Smooth muscle cell (in vitro differentiated cells): Measurements from ENCODE around the gene IRF2BP1. TPM values are rescaled to one million over a fixed set of nuclear protein-coding genes. Genes with fewer than 3 reads are reported as not detected.

ENCODE experiments used
- DNase-seq: peaks from one replicate; lab custom pipeline; 2025; ENCODE audit not compliant: unreplicated experiment; lab: John Stamatoyannopoulos, UW
- H2AFZ ChIP-seq: fragments of 200-600 bp; sonication (generic); 2 replicates; pipeline ENCODE4 v1.6.0; 2016; ENCODE audit warnings: antibody characterized with exemption, low read depth, mild to moderate bottlenecking
- H3F3A ChIP-seq: fragments of 200-600 bp; sonication (generic); 2 replicates; pipeline ENCODE4 v1.6.0; 2017; ENCODE audit warnings: antibody characterized with exemption, low read depth
- H3K27ac ChIP-seq: fragments of 200-600 bp; sonication (generic); 2 replicates; pipeline ENCODE4 v1.5.1; 2016; ENCODE audit warnings: low read depth, mild to moderate bottlenecking
- H3K27me3 ChIP-seq: fragments of 200-600 bp; sonication (generic); 2 replicates; pipeline ENCODE4 v1.6.1; 2016; ENCODE audit warnings: low read depth, mild to moderate bottlenecking
- H3K36me3 ChIP-seq: fragments of 200-600 bp; sonication (generic); 2 replicates; pipeline ENCODE4 v1.5.1; 2016; ENCODE audit warnings: low read depth
- H3K4me1 ChIP-seq: fragments of 200-600 bp; sonication (generic); 2 replicates; pipeline ENCODE4 v1.5.1; 2016; ENCODE audit warnings: low read depth
- H3K4me2 ChIP-seq: fragments of 200-600 bp; sonication (generic); 2 replicates; pipeline ENCODE4 v1.6.0; 2016; ENCODE audit warnings: mild to moderate bottlenecking
- H3K4me3 ChIP-seq: fragments of 200-600 bp; sonication (generic); 2 replicates; pipeline ENCODE4 v1.5.1; 2016; ENCODE audit warnings: mild to moderate bottlenecking
- H3K79me2 ChIP-seq: fragments of 200-600 bp; sonication (generic); 2 replicates; pipeline ENCODE4 v1.6.0; 2016; ENCODE audit warnings: low read depth, mild to moderate bottlenecking
- H3K9ac ChIP-seq: fragments of 200-600 bp; sonication (generic); 2 replicates; pipeline ENCODE4 v1.6.0; 2016; ENCODE audit warnings: low read depth
- H3K9me3 ChIP-seq: fragments of 200-600 bp; sonication (generic); replicated peaks from 2 replicates; pipeline ENCODE4 v1.5.1; 2016; ENCODE audit warnings: low read depth
- H4K20me1 ChIP-seq: fragments of 200-600 bp; sonication (generic); 2 replicates; pipeline ENCODE4 v1.6.0; 2016; ENCODE audit warnings: low read depth
- WGBS: methylation state at CpG from one replicate; pipeline ENCODE4 v1.1.7; 2016; ENCODE audit warnings: low lambda C conversion rate; 5-methylcytosine and 5-hydroxymethylcytosine counted together
- polyA plus RNA-seq: library from polyadenylated mRNA; unstranded; fragments of >200 nt; fragmentation: Nextera tagmentation; extraction: Ambion mirVana; gene quantifications from 2 replicates; pipeline ENCODE4 v1.2.1, GENCODE V29; 2016
- total RNA-seq: library from RNA; depleted of rRNA; stranded (reverse); fragments of >200 nt; gene quantifications from 2 replicates; pipeline ENCODE4 v1.2.3, GENCODE V29; 2014
- TF ChIP-seq, protein P1 (sequence below): fragments of 200-600 bp; sonication (generic); IDR thresholded peaks from 2 replicates; pipeline ENCODE4 v1.5.1; 2017; ENCODE audit warnings: borderline replicate concordance, mild to moderate bottlenecking, antibody characterized with exemption; ENCODE audit not compliant: insufficient read depth, poor library complexity, severe bottlenecking

IRF2BP1 gene
- total and polyA plus RNA-seq, 2 experiments from 2014 or later, result 12.9 to 19.0 TPM

DNA sequence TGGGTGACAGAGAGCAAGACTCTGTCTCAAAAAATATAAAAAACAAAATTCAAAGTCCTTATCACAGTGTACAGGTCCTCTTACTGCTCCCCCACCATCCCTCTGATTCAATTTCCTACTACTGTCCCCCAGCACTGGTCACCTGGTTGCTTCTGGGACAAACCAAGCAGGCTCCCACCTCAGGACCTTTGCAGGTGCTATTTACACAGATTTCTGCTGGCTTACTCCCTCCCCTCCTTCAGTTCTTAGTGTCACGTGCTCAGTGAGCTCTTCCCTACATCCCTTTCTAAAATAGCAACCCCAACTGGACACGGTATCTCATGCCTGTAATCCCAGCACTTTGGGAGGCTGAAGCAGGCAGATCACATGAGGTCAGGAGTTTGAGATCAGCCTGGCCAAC is 6.0 kb downstream of the IRF2BP1 start:
- Histone ChIP-seq H3K9me3 (no peaks in the 10 kb centered on the region), H3K27me3 (no peaks in the 10 kb centered on the region), H2AFZ (no peak overlapping the region), H3K4me3 (no peak overlapping the region), H3F3A (no peaks in the 10 kb centered on the region), H4K20me1 (peaks cover 18% of the 10 kb centered on the region), H3K27ac (no peak overlapping the region), H3K9ac (no peak overlapping the region), H3K36me3 (no peaks in the 10 kb centered on the region), H3K4me1 (peaks cover 23% of the 10 kb centered on the region), H3K4me2 (no peak overlapping the region), H3K79me2 (peaks cover 13% of the 10 kb centered on the region)
- 82% methylated on average over 2 of the region's 2 CpGs for WGBS
- TF ChIP-seq, protein P1, sequence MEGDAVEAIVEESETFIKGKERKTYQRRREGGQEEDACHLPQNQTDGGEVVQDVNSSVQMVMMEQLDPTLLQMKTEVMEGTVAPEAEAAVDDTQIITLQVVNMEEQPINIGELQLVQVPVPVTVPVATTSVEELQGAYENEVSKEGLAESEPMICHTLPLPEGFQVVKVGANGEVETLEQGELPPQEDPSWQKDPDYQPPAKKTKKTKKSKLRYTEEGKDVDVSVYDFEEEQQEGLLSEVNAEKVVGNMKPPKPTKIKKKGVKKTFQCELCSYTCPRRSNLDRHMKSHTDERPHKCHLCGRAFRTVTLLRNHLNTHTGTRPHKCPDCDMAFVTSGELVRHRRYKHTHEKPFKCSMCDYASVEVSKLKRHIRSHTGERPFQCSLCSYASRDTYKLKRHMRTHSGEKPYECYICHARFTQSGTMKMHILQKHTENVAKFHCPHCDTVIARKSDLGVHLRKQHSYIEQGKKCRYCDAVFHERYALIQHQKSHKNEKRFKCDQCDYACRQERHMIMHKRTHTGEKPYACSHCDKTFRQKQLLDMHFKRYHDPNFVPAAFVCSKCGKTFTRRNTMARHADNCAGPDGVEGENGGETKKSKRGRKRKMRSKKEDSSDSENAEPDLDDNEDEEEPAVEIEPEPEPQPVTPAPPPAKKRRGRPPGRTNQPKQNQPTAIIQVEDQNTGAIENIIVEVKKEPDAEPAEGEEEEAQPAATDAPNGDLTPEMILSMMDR, result no peak
- DNase-seq, result no peak

DNA sequence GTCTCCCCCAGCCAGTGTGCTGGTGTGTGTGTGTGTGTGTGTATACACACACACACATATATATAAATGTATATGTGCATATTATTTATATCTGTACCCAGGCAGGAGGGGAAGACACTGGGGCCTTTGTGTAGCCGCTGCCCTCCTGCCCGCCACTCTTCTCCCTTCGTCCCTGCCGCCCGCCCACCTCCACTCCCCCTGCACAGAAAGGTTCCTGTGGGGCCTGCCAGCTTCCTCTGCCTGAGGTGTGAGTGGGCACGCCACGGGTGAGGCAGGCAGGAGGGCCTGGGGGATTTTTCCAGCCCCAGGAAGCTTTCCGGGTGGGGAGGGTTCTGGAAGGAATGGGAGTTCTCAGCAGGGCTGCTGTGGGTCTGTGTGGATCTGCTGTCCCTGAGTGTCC is 6.9 kb downstream of the IRF2BP1 start:
- TF ChIP-seq, protein P1, result no peak
- Histone ChIP-seq H3K79me2 (peaks cover 5% of the 10 kb centered on the region), H3K27me3 (no peaks in the 10 kb centered on the region), H3K4me3 (no peak overlapping the region), H3K9me3 (no peaks in the 10 kb centered on the region), H3K4me1 (peaks cover 22% of the 10 kb centered on the region), H2AFZ (no peak overlapping the region), H3K36me3 (no peaks in the 10 kb centered on the region), H4K20me1 (peaks cover 9% of the 10 kb centered on the region), H3K27ac (no peak overlapping the region), H3K9ac (no peak overlapping the region), H3F3A (no peaks in the 10 kb centered on the region), H3K4me2 (no peak overlapping the region)
- no peak for DNase-seq
- WGBS, result 87% methylated on average over 8 of the region's 8 CpGs

DNA sequence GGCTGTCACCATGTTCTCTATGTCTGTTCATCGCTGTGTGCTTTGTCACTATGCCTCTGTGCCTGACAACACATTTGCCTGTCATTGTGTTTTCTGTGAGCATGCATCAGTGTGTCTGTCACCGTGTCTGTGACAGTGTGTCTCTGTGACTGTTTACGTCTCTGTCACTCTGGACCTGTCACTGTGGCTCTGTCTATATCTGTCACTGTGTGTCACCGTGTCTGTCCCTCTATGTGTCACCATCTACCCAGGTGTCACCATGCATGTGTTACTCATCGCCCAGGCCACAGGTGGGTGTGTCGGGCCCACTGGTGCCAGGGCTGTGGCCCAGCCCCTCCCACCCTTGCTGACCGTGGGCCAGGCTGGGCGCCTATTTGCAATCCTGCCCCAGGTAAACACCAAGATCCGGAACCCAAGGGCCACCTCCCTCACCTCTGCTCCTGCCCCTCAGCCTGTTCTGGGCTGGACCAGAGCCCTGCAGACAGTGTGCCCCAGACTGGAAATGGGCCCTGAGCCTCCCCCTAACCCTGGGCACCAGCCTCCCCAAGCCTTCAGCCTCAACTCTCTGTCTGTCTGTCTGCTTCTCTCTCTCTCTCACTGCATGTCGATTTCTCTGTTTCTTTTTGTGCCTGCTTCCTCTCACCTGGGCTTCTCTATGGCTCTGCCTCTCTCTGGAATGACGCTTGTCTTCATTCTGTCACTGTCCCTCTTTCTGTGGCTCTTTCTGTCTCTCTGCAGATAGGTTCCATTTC is 7.7 kb downstream of the IRF2BP1 start:
- TF ChIP-seq, protein P1, result no peak
- Histone ChIP-seq H3K4me3 (no peak overlapping the region), H3K9ac (no peak overlapping the region), H3K79me2 (no peaks in the 10 kb centered on the region), H2AFZ (no peak overlapping the region), H3F3A (no peaks in the 10 kb centered on the region), H3K4me1 (peaks cover 22% of the 10 kb centered on the region), H3K27ac (no peak overlapping the region), H3K4me2 (no peak overlapping the region), H4K20me1 (peaks cover 2% of the 10 kb centered on the region), H3K27me3 (no peaks in the 10 kb centered on the region), H3K36me3 (no peaks in the 10 kb centered on the region), H3K9me3 (no peaks in the 10 kb centered on the region)
- no peak for DNase-seq
- 82% methylated on average over 10 of the region's 11 CpGs for WGBS
